Fibroblast of skin of right biceps (primary cell): ENCODE results near the gene HUS1B.
A peak's percentile ranks its signal among the peaks of the same experiment; 100 is the strongest.
"Not testable (repeated sequence)": the region's sequence is repeated elsewhere in the genome, so short reads cannot be mapped to it uniquely, and the experiment has no call there.

Experiments used
- DNase-seq: peaks from one replicate; pipeline ENCODE4 v3.0.0-alpha.2; 2013

Gene HUS1B

DNA sequence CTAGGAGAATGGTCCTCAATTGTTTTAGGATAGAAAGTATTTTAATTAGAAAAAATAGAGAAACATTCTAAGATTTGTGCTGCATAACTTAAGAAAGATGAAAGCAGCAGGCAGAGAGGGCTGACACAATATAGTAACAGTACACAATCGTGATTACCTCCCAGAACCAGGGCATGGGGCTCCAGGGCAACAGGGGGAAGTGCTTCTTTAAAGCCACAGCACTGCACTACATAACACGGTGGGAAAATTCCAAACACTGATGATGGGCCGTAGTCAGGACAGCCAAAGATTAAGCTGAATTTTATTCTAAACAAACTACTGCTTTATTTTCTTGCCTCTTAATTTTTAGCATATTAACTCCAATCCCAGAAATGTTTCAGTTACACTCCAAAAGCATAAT lies 21.6 kb upstream of the HUS1B start:
- no peak for DNase-seq

DNA sequence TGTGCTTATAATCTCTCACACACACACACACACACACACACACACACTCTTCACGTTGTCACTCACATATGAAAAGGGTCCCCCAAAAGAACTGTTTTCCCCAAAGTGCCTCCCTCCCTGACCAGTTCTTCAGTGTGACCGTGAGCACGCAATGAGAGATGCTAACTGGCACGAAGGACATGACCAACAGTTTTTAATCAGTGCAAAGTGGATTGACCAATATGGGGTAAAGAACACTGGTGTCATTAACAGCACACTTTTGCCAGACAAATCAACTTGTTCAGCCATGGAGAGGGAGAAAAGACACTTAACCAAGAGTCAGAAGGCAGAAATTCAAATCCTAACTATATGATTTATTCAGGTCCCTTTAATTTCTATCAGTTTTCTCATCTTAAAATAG lies 21.0 kb upstream of the HUS1B start:
- DNase-seq, result no peak

GRCh38 chr6:674956-675355 lies 18.1 kb upstream of the HUS1B start:
- DNase-seq, result no peak

DNA sequence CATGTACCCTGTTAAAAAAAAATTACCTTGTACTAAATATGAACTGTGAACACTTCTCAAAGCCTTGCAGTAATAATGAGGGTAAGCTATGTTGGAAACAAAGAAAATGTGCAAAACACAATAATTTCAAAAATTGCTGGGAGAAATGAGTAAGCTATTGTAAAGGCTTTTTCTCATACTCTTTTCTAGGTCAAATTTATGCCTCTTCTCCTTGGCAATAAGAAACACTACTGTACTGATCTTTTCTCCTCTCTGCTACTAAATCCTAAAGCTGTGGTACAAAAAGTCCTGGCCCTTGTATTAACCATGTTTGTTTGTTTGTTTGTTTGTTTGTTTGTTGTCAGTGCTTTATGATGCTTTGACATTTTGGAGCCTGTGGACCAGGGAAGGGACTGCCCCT lies 17.5 kb upstream of the HUS1B start:
- no peak for DNase-seq

- no peak for DNase-seq
These were observed 10.5 kb upstream of the HUS1B start for GRCh38 chr6:667253-667927.

DNA sequence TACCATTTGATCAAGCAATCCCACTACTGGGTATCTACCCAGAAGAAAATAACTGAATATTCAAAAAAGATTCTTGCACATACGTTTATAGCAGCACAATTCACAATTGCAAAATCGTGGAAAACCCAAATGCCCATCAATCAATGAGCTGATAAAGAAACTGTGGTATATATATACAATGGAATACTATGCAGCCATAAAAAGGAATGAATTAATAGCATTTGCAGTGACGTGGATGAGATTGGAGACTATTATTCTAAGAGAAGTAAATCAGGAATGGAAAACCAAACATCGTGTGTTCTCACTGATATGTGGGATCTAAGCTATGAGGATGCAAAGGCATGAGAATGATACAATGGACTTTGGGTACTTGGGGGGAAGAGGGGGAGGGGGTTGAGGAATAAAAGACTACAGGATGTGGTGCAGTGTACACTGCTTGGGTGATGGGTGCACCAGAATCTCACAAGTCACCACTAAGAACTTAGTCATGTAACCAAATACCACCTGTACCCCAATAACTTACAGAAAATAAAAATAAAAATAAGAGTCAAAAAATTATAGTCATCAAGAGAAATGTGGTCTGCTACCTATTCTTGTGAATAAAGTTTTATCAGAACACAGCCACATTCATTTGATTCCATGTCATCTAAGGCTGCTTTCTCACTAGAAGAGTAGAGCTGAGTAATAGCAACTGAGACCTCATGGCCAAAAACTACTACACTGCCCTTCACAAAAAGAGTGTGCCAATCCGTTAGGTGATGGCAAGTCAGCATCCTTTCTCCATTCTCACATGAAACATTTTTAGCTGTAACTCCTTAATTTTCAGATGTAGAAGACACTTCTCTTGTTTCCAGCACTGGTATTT lies 8.7 kb upstream of the HUS1B start:
- DNase-seq, result no peak

DNA sequence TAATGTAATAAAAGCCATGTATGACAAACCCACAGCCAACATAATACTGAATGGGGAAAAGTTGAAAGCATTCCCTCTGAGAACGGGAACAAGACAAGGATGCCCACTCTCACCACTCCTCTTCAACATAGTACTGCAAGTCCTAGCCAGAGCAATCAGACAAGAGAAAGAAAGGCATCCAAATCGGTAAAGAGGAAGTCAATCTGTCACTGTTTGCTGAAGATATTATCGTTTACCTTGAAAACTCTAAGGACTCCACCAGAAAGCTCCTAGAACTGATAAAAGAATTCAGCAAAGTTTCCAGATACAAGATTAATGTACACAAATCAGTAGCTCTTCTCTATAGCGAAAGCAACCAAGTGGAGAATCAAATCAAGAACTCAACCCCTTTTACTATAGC lies 6.9 kb upstream of the HUS1B start:
- not testable (repeated sequence) for DNase-seq

DNA sequence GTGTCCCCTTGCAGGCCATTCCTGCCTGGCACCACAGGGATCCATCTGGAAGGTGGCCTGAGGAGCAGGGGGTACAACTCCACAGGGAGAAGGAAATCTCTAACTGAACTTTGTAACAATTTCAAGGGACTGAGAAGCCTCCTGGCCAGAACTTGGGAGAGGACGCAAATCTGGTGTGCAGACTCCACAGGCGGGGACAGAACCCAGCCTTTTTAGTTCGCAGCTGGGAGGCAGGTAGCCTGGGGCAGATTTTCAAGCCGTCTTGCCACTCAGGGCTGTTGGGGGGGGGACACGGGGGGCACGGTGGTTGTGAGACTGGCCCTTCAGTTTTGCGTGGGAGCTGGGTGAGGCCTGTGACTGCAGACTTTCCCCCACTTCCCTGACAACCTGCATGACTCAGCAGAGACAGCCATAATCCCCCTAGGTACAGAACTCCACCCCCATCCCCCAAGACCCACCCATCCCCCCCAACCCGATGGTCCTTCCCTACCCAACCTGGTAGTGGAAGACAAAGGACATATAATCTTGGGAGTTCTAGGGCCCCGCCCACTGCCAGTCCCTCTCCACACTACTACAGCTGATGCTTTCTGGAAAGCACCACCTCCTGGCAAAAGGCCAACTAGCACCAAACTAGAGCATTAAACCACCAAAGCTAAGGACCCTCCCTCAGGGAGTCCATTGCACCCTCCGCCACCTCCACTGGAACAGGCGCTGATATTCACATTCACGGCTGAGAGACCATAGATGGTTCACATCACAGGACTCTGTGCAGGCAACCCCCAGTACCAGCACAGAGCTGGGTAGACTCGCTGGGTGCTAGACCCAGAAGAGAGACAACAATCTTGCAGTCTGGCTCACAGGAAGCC lies 3.0 kb upstream of the HUS1B start:
- no peak for DNase-seq

GRCh38 chr6:658244-658643 lies 1.3 kb upstream of the HUS1B start:
- peak; percentile 84 for DNase-seq

- no peak for DNase-seq
These were observed 843 bp upstream of the HUS1B start for GRCh38 chr6:657743-658142.

DNA sequence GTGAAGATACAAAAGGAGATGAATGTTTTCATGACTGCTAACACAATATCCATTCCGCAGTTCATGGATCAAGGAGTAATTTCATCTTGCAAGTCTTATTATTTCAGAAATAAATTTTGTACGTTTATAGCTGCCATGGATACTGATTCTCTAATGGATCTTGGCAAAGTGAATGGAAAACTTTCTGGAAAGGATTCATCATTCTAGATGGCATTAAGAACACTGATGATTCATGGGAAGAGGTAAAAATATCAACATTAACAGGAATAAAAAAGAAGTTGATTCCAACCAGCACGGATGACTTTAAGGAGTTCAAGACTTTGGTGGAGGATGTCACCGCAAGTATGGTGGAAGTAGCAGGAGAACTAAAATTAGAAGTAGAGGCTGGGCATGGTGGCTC lies 2.8 kb downstream of the HUS1B start:
- DNase-seq, result peak; percentile 12

- no peak for DNase-seq
These were observed 4.0 kb downstream of the HUS1B start for GRCh38 chr6:652865-653264.

DNA sequence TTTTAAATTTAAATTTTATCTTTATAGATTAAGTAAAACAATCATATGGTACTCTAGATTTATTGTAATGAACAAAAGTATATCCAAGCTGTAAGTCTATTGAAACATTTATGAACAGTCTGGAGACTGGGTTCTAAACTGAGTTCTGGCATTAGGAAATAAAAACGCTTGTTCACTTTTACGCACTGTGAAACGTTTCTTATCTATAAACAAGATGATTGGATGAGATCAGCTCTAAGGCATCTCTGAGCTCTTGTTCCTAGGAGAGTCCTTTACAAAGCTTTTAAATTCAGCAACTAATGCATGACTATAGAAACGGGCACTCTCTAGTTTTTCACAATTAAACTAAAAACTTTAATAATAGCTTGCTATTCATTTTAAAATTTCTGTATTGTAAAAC lies 6.8 kb downstream of the HUS1B start:
- DNase-seq, result no peak

- DNase-seq, result no peak
These were observed 14.1 kb downstream of the HUS1B start for GRCh38 chr6:642805-643204.

- no peak for DNase-seq
These were observed 15.5 kb downstream of the HUS1B start for GRCh38 chr6:641225-641985.

DNA sequence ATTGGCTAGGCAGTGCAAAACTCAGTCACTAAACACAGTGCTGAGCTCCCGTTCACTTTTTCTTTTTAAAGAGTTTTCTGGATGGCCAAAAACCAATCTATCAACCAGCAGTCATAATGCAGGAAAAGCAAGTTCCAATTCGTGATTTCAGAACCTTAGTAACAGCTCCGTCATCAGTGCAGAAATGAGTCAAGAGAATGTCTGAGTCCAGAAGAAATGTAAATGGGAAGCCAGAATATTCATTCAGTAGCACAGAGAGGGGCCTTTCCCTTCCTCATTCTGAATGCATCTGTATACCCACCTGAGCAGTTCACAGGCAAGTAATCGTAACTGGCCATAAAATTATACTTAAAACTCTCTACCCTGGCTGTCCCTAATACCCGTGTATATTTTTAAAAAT lies 20.4 kb downstream of the HUS1B start:
- no peak for DNase-seq

DNA sequence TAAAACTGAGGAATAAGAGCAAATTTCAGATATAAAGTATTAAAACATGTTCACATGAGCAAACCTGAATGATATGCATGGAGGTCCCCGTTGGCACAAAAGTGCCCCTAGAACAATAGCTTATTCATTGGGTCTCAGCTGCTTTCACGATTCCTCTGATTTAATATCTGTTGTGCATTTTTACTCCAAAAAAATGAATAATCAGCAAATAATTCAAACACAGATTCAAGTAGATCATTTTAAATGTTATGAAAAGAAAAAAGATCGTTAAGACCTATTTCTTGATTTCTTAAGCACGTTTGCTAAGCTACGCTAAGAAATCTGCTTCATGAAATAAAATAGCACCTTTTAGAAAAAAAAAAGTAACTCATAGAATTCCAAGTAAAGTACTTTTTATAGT lies 21.7 kb downstream of the HUS1B start:
- DNase-seq, result no peak

DNA sequence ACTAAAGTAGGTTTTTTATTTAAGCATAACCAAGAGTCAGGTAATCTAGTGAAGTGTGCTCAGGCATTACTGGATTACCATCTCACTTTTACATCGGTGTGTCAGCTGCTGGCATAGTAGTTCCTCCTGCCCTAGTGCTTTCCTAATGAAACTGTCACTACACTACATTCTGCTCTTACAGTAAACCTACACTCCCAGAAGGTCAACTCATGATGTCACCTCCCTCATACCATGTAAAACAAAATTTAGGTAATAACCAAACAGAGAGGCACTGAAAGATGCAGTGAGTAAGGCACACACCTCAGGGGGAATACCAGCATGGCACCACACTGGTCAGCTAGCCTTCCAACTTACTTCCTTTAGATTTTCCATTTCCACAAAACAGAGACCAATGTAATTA lies 23.3 kb downstream of the HUS1B start:
- no peak for DNase-seq

DNA sequence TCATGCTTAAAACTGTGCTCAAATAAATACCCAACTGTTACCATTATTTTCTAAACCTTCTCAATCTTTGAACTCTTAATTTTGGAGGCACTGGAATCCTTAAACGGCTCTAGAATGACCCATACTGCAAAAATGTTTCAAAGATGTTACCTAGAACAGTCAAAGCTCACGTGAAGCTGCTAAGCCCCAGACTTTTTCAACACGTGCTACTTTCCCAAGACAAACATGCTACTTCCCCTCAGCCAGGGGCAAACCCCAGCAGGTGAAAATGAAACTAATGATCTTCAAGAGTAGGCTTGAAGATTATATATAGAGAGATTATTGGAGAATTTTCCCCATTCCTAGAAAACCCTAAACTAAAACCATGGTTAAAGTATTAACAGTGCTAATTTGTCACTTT lies 28.1 kb downstream of the HUS1B start:
- no peak for DNase-seq

DNA sequence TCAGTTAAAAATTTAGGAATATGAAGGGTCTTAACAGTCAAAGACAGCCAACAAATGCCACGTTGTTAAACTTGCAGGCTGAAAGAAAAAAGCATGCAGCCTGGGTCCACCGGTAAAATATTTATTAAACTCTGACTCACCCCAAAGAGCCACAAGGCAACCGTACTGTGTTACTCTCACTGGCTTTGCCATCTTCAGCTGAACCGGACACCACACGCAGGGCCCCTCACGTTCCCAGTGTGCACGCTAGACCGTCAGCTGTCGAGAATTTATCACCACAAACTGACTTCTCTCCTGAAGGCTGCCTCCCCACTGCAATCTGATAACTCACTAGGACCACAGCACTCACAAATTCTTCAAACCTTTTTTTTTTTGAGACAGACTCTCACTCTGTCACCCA lies 30.7 kb downstream of the HUS1B start:
- DNase-seq, result peak; percentile 21

- peak; percentile 21 for DNase-seq
These were observed 31.9 kb downstream of the HUS1B start for GRCh38 chr6:624979-625378.

DNA sequence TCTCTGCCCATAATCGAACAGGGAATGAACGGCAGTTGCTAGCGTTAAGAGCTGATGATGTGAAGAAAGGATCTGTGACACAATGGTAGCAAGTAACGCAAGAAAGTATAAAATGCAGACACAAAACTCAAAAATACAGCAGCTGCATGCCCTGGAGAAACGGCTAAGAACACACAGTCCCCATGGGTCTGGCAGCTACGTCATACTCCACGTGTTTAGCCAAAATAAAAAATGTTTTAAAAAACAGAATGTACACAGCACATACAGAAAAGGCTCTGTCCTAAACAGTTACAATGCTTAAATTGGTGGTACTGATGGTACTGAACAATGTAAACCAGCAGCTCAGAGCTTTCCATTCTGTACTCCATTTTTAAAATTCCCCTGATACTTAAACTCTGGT lies 34.4 kb downstream of the HUS1B start:
- DNase-seq, result no peak

DNA sequence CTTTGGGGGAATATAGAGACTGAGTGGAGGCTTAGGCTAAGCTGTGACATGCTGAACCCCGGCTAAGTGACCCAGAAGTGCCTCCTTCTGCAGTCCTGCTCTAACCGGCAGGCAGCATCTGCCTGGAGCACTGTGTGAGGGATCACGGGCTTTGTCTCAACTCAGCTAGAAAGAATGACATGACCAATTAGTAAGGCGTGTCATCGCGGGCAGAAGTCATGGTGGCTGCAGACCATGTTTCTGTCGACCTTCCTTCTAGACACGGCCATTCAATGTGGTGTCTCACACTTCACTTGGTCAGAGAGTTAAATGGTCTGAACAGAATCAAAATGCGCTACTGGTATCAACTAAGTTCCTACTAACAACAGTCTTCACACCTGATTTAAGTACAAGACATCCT lies 35.0 kb downstream of the HUS1B start:
- peak; percentile 4 for DNase-seq
